HG02678 (cell line): ENCODE data around the gene CTNNA2.

Experiments
- ATAC-seq: cut with Tn5 transposase; IDR thresholded peaks from one replicate; pipeline ENCODE4 v1.9.1; 2021; ENCODE audit warnings: mild to moderate bottlenecking, moderate library complexity; ENCODE audit not compliant: unreplicated experiment

Gene CTNNA2

GRCh38 chr2:79780781-79781180, 267.9 kb downstream of the CTNNA2 start:
- ATAC-seq = no peak

GRCh38 chr2:79782576-79783452, 270.0 kb downstream of the CTNNA2 start:
- ATAC-seq = no peak

- no peak for ATAC-seq
Measured at GRCh38 chr2:79788952-79789651, 276.3 kb downstream of the CTNNA2 start.

- no peak for ATAC-seq
Measured at GRCh38 chr2:79789811-79790210, 277.0 kb downstream of the CTNNA2 start.

GRCh38 chr2:79792090-79792489, 279.2 kb downstream of the CTNNA2 start:
- no peak for ATAC-seq

- ATAC-seq = no peak
Measured at GRCh38 chr2:79793006-79793405, 280.2 kb downstream of the CTNNA2 start.

- ATAC-seq = no peak
Measured at GRCh38 chr2:79796641-79797040, 283.8 kb downstream of the CTNNA2 start.

- ATAC-seq = no peak
Measured at GRCh38 chr2:79798776-79799175, 285.9 kb downstream of the CTNNA2 start.

- no peak for ATAC-seq
Measured at GRCh38 chr2:79799729-79800128, 286.9 kb downstream of the CTNNA2 start.

- no peak for ATAC-seq
Measured at GRCh38 chr2:79801082-79801481, 288.2 kb downstream of the CTNNA2 start.

- ATAC-seq = no peak
Measured at GRCh38 chr2:79817288-79817687, 304.4 kb downstream of the CTNNA2 start.

- ATAC-seq = no peak
Measured at GRCh38 chr2:79820281-79820680, 307.4 kb downstream of the CTNNA2 start.

- no peak for ATAC-seq
Measured at GRCh38 chr2:79822136-79822535, 309.3 kb downstream of the CTNNA2 start.

GRCh38 chr2:79824086-79824786, 311.4 kb downstream of the CTNNA2 start:
- ATAC-seq = no peak

- no peak for ATAC-seq
Measured at GRCh38 chr2:79827881-79828280, 315.0 kb downstream of the CTNNA2 start.

- no peak for ATAC-seq
Measured at GRCh38 chr2:79830501-79830900, 317.6 kb downstream of the CTNNA2 start.

- ATAC-seq = no peak
Measured at GRCh38 chr2:79831961-79832360, 319.1 kb downstream of the CTNNA2 start.

- no peak for ATAC-seq
Measured at GRCh38 chr2:79832511-79833234, 319.8 kb downstream of the CTNNA2 start.

- ATAC-seq = no peak
Measured at GRCh38 chr2:79833235-79833878, 320.5 kb downstream of the CTNNA2 start.

GRCh38 chr2:79835911-79836310, 323.1 kb downstream of the CTNNA2 start:
- no peak for ATAC-seq
